Loucy (cell line): ENCODE results near the gene MAPKAP1.

Experiments used
- H2AFZ ChIP-seq: fragments of 200-600 bp; sonication (generic); 2 replicates; pipeline ENCODE4 v1.6.0; 2016; ENCODE audit warnings: antibody characterized with exemption, mild to moderate bottlenecking, low read length, moderate library complexity
- H3F3A ChIP-seq: fragments of 200-600 bp; 2 replicates; pipeline ENCODE4 v1.6.0; 2016; ENCODE audit warnings: antibody characterized with exemption, low read depth, mild to moderate bottlenecking
- H3K27me3 ChIP-seq: fragments of 200-600 bp; sonication (generic); 2 replicates; pipeline ENCODE4 v1.6.1; 2014; ENCODE audit warnings: low read length, mild to moderate bottlenecking; ENCODE audit not compliant: insufficient read depth, poor library complexity, severe bottlenecking
- H3K36me3 ChIP-seq: fragments of 200-600 bp; sonication (generic); 2 replicates; pipeline ENCODE4 v1.6.1; 2016; ENCODE audit warnings: low read length; ENCODE audit not compliant: insufficient read depth
- H3K4me1 ChIP-seq: fragments of 200-600 bp; sonication (generic); 2 replicates; pipeline ENCODE4 v1.5.1; 2014; ENCODE audit warnings: low read length, mild to moderate bottlenecking; ENCODE audit not compliant: insufficient read depth, poor library complexity, severe bottlenecking
- H3K4me2 ChIP-seq: fragments of 200-600 bp; sonication (generic); 2 replicates; pipeline ENCODE4 v1.6.0; 2014; ENCODE audit warnings: antibody characterized with exemption, low read length, low read depth, mild to moderate bottlenecking; ENCODE audit not compliant: poor library complexity, severe bottlenecking
- H3K4me3 ChIP-seq: fragments of 200-600 bp; sonication (generic); 2 replicates; pipeline ENCODE4 v1.5.1; 2014; ENCODE audit warnings: low read length, mild to moderate bottlenecking, mixed read lengths; ENCODE audit not compliant: poor library complexity, severe bottlenecking
- H3K79me2 ChIP-seq: fragments of 200-600 bp; sonication (generic); 2 replicates; pipeline ENCODE4 v1.6.1; 2014; ENCODE audit warnings: low read length; ENCODE audit not compliant: insufficient read depth
- H3K9ac ChIP-seq: fragments of 200-600 bp; sonication (generic); 2 replicates; pipeline ENCODE4 v1.6.0; 2014; ENCODE audit warnings: mild to moderate bottlenecking, low read depth, low read length, moderate library complexity; ENCODE audit not compliant: poor library complexity, severe bottlenecking
- H3K9me2 ChIP-seq: fragments of 200-600 bp; sonication (generic); replicated peaks from 2 replicates; pipeline ENCODE4 v1.6.1; 2016; ENCODE audit warnings: low read depth, low read length, mixed read lengths
- H3K9me3 ChIP-seq: fragments of 200-600 bp; sonication (generic); 2 replicates; pipeline ENCODE4 v1.6.1; 2014; ENCODE audit warnings: mild to moderate bottlenecking, antibody characterized with exemption, low read length, low read depth; ENCODE audit not compliant: insufficient read depth
- H4K20me1 ChIP-seq: fragments of 200-600 bp; sonication (generic); 2 replicates; pipeline ENCODE4 v1.6.0; 2014; ENCODE audit warnings: antibody characterized with exemption, low read length, mild to moderate bottlenecking; ENCODE audit not compliant: insufficient read depth, poor library complexity, severe bottlenecking
- EZH2phosphoT487 ChIP-seq: fragments of 200-600 bp; IDR thresholded peaks from 2 replicates; pipeline ENCODE4 v1.6.1; 2018; ENCODE audit warnings: antibody characterized with exemption, mild to moderate bottlenecking, moderate library complexity, borderline replicate concordance
- TF ChIP-seq, protein P1 (sequence below): fragments of 200-600 bp; sonication (generic); conservative IDR thresholded peaks from 2 replicates; pipeline ENCODE4 v1.5.1; 2014; ENCODE audit warnings: mild to moderate bottlenecking, antibody characterized with exemption, low read length

MAPKAP1 gene

DNA sequence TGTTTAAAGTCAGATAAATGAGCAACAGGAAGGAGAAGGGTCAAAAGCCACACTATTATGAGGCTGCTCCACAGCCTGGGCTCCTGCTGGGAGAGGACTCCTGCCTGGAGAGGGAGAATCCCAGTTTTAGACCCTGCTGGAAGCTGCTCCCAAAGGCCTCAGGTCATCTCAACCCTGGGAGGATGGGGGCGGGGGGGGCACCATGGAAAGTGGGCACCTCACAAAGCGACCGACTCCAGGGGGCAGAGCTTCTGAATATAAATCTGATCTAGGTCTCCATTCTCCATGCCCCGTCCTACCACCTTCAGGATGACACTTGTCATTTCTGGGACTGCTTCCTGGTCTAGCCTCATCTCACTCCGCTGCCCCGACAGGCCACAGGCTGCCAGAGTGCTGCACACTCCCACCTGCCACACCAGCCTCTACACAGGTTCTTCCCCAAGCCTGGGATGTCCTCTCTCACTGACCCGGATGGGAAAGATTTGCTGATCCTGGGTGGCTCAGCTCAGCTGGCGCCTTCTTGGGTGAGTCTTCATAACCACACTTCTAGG lies 262.0 kb downstream of the MAPKAP1 start:
- H2AFZ ChIP-seq: no peak overlapping the region
- TF ChIP-seq, protein P1, sequence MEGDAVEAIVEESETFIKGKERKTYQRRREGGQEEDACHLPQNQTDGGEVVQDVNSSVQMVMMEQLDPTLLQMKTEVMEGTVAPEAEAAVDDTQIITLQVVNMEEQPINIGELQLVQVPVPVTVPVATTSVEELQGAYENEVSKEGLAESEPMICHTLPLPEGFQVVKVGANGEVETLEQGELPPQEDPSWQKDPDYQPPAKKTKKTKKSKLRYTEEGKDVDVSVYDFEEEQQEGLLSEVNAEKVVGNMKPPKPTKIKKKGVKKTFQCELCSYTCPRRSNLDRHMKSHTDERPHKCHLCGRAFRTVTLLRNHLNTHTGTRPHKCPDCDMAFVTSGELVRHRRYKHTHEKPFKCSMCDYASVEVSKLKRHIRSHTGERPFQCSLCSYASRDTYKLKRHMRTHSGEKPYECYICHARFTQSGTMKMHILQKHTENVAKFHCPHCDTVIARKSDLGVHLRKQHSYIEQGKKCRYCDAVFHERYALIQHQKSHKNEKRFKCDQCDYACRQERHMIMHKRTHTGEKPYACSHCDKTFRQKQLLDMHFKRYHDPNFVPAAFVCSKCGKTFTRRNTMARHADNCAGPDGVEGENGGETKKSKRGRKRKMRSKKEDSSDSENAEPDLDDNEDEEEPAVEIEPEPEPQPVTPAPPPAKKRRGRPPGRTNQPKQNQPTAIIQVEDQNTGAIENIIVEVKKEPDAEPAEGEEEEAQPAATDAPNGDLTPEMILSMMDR: no peak
- no peak for TF ChIP-seq EZH2phosphoT487
- H3K36me3 ChIP-seq: no peaks in the 10 kb centered on the region; the same call in 1 of the 2 replicates
- H3K9me2 ChIP-seq: no peaks in the 10 kb centered on the region
- no peak overlapping the region for H3K4me3 ChIP-seq
- H3K9ac ChIP-seq: no peak overlapping the region
- no peaks in the 10 kb centered on the region for H3F3A ChIP-seq
- H4K20me1 ChIP-seq: peaks cover 12% of the 10 kb centered on the region
- H3K27me3 ChIP-seq: no peaks in the 10 kb centered on the region
- peaks cover 23% of the 10 kb centered on the region for H3K4me1 ChIP-seq
- H3K9me3 ChIP-seq: no peaks in the 10 kb centered on the region
- H3K79me2 ChIP-seq: no peaks in the 10 kb centered on the region
- no peak overlapping the region for H3K4me2 ChIP-seq

DNA sequence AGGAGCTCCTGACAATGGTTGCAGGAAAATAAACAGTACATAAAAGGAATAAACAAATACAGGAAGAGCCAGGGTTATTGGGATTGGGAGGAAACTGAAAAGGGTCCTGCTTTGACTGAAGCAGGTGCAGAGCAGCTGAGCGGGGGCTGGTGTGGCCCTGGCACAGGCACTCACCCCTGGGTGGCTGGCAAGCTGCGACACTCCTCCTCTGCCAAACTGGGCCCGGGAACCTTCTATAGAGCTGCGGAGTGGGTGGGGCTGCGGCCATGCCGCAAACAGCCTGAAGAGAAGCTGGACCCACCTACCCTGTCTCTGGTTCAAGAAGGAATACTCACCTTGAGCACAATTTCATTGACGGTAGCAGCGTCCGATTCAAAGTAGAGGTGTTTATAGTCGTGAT lies 262.8 kb downstream of the MAPKAP1 start:
- Histone ChIP-seq H3K4me1 (peaks cover 23% of the 10 kb centered on the region), H3F3A (no peaks in the 10 kb centered on the region), H3K9me3 (no peaks in the 10 kb centered on the region), H3K4me2 (no peak overlapping the region), H4K20me1 (peaks cover 12% of the 10 kb centered on the region), H3K27me3 (no peaks in the 10 kb centered on the region), H3K4me3 (no peak overlapping the region), H2AFZ (no peak overlapping the region), H3K9me2 (no peaks in the 10 kb centered on the region), H3K79me2 (no peaks in the 10 kb centered on the region), H3K36me3 (no peaks in the 10 kb centered on the region; the same call in 1 of the 2 replicates), H3K9ac (no peak overlapping the region)
- TF ChIP-seq, protein P1: no peak
- TF ChIP-seq EZH2phosphoT487: no peak

DNA sequence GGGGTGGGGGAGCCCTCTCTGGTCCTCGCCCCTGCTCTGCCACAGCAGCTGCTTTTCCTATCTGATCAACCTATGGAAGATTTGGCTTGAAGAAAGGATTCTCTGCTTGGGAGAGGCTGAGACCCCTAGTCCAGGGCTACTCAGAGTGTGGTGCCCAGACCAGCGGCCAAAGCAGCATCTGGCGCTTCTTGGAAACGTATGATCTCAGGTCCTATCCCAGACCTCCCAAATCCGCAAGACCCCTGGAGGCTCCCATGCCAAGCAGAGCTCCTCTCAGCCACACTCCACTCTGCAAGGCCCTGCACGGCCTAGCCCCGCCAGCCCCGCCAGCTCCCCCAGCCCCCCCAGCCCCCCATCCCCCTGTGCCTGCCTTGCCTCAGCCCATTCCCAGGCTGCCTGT lies 263.6 kb downstream of the MAPKAP1 start:
- Histone ChIP-seq H3K4me1 (peaks cover 23% of the 10 kb centered on the region), H3K4me2 (no peak overlapping the region), H3K4me3 (no peak overlapping the region), H3K9me2 (no peaks in the 10 kb centered on the region), H3K27me3 (no peaks in the 10 kb centered on the region), H4K20me1 (peaks cover 9% of the 10 kb centered on the region), H3K79me2 (no peaks in the 10 kb centered on the region), H2AFZ (no peak overlapping the region), H3K9me3 (no peaks in the 10 kb centered on the region), H3K9ac (no peak overlapping the region), H3F3A (no peaks in the 10 kb centered on the region), H3K36me3 (peaks cover 2% of the 10 kb centered on the region; the same call in 1 of the 2 replicates)
- TF ChIP-seq, protein P1: no peak
- no peak for TF ChIP-seq EZH2phosphoT487
